Vagina (tissue), 2 donors: Measurements from ENCODE around the gene SHOC2.

Experiments
- POLR2A ChIP-seq, 2 donors: fragments of 450-650 bp; IDR thresholded peaks; one replicate each; pipeline ENCODE4 v1.6.1; 2017; ENCODE audit warnings: antibody characterized with exemption in 2 of 2, mild to moderate bottlenecking in 2 of 2, moderate library complexity in 2 of 2
- POLR2AphosphoS5 ChIP-seq, 2 donors: sonication (generic); formaldehyde crosslinking; IDR thresholded peaks; one replicate each; pipeline ENCODE4 v1.9.0; 2017; ENCODE audit warnings: antibody characterized with exemption in 2 of 2, mild to moderate bottlenecking in 2 of 2, low read depth in 1 of 2; ENCODE audit not compliant: insufficient read depth in 1 of 2
- TF ChIP-seq, protein P1 (sequence below), 3 experiments: fragments of 450-650 bp in 2 of 3; fragments of 200-600 bp in 1 of 3; sonication (generic) in 1 of 3; IDR thresholded peaks; one replicate each; pipeline ENCODE4 v1.5.1; 2017 to 2019; ENCODE audit warnings: antibody characterized with exemption in 3 of 3, mild to moderate bottlenecking in 2 of 3, moderate library complexity in 2 of 3

DNA sequence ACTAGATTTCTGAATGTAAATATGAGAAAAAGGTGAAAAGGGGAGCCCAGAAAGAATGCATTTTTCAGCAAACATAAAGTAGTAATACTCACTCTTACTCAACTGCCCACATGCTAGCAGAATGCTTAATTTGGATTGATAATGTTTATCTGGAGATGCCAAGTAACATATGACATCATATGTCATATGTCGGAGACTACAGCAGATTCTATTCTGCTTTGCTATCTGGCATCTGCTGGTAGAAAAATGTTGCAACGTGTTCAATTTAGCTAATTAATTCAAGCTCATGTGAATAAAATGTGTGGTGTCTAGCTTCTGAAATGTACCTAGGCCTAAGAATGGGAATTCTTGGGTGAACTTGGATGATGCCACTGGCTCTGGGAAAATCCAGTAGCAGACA lies 5.0 kb upstream of the SHOC2 start:
- TF ChIP-seq POLR2AphosphoS5 (IDR thresholded peaks at IDR 0.05; ENCODE audit: insufficient read depth in 1 of 2, low read depth in 1 of 2) = no peak
- TF ChIP-seq, protein P1, sequence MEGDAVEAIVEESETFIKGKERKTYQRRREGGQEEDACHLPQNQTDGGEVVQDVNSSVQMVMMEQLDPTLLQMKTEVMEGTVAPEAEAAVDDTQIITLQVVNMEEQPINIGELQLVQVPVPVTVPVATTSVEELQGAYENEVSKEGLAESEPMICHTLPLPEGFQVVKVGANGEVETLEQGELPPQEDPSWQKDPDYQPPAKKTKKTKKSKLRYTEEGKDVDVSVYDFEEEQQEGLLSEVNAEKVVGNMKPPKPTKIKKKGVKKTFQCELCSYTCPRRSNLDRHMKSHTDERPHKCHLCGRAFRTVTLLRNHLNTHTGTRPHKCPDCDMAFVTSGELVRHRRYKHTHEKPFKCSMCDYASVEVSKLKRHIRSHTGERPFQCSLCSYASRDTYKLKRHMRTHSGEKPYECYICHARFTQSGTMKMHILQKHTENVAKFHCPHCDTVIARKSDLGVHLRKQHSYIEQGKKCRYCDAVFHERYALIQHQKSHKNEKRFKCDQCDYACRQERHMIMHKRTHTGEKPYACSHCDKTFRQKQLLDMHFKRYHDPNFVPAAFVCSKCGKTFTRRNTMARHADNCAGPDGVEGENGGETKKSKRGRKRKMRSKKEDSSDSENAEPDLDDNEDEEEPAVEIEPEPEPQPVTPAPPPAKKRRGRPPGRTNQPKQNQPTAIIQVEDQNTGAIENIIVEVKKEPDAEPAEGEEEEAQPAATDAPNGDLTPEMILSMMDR (IDR thresholded peaks at IDR 0.05) = no peak
- TF ChIP-seq POLR2A (IDR thresholded peaks at IDR 0.05) = no peak
